Endodermal cell (in vitro differentiated cells): ENCODE data around the gene MOB2. TPM values are rescaled to one million over a fixed set of nuclear protein-coding genes. Genes with fewer than 3 reads are reported as not detected.

Source experiments
- DNase-seq: peaks from one replicate; pipeline ENCODE4 v3.0.0-alpha.2; 2017
- H3K27ac ChIP-seq: 2 replicates; pipeline ENCODE4 v1.5.1; 2013; ENCODE audit warnings: mild to moderate bottlenecking, low read depth, low read length, moderate library complexity
- H3K27me3 ChIP-seq: 2 replicates; pipeline ENCODE4 v1.6.1; 2013; ENCODE audit warnings: mild to moderate bottlenecking, low read length, moderate library complexity; ENCODE audit not compliant: insufficient read depth, control insufficient read depth, poor library complexity, severe bottlenecking
- H3K36me3 ChIP-seq: 2 replicates; pipeline ENCODE4 v1.7.0; 2013; ENCODE audit warnings: mild to moderate bottlenecking, low read length, moderate library complexity; ENCODE audit not compliant: control insufficient read depth, insufficient read depth
- H3K4me1 ChIP-seq: one replicate; pipeline ENCODE4 v1.7.0; 2013; ENCODE audit warnings: low read length; ENCODE audit not compliant: control insufficient read depth, insufficient read depth
- H3K4me3 ChIP-seq: 2 replicates; pipeline ENCODE4 v1.5.1; 2013; ENCODE audit warnings: mild to moderate bottlenecking, low read length, moderate library complexity
- H3K9ac ChIP-seq: 2 replicates; pipeline ENCODE4 v1.6.1; 2013; ENCODE audit warnings: mild to moderate bottlenecking, low read length, moderate library complexity; ENCODE audit not compliant: poor library complexity, severe bottlenecking; ENCODE audit errors: extremely low read depth
- H3K9me3 ChIP-seq: 2 replicates; pipeline ENCODE4 v1.6.1; 2013; ENCODE audit warnings: mild to moderate bottlenecking, low read length, moderate library complexity; ENCODE audit not compliant: control insufficient read depth
- H3K27ac Mint-ChIP-seq: 2 replicates; pipeline ENCODE4 v1.8.0; 2020; ENCODE audit warnings: mixed read lengths
- H3K27me3 Mint-ChIP-seq: 2 replicates; pipeline ENCODE4 v1.8.0; 2021; ENCODE audit warnings: mild to moderate bottlenecking, mixed read lengths; ENCODE audit not compliant: insufficient read depth
- H3K36me3 Mint-ChIP-seq: 2 replicates; pipeline ENCODE4 v1.8.0; 2020; ENCODE audit warnings: low read depth, mixed read lengths
- H3K4me1 Mint-ChIP-seq: 2 replicates; pipeline ENCODE4 v1.8.0; 2020; ENCODE audit warnings: mixed read lengths
- H3K4me3 Mint-ChIP-seq: 2 replicates; pipeline ENCODE4 v1.8.0; 2020; ENCODE audit warnings: mild to moderate bottlenecking, moderate library complexity, mixed read lengths
- H3K9me3 Mint-ChIP-seq: 2 replicates; pipeline ENCODE4 v1.8.0; 2020; ENCODE audit warnings: mild to moderate bottlenecking, mixed read lengths
- CTCF ChIP-seq: fragments of 200-600 bp; sonication (generic); conservative IDR thresholded peaks from 2 replicates; pipeline ENCODE4 v1.5.0; 2021; ENCODE audit warnings: antibody characterized with exemption, mild to moderate bottlenecking
- WGBS, 2 experiments: methylation state at CpG; one replicate each; pipeline versions ENCODE4 v1.1.5 to v1.1.7; 2013; ENCODE audit warnings: missing lambda C conversion rate in 2 of 2, mixed read lengths in 1 of 2; ENCODE audit not compliant: insufficient coverage in 1 of 2, insufficient read length in 1 of 2; 5-methylcytosine and 5-hydroxymethylcytosine counted together
- total RNA-seq, 2 donors: library from RNA; stranded (reverse); fragmentation: NEBNext Ultra II Directional in 1 of 2; extraction: Animal tissue kit (Norgen Biotek cat#: 25700) in 1 of 2; gene quantifications; 2 replicates in 1 of 2; 3 replicates in 1 of 2; pipeline ENCODE4 v1.2.1, GENCODE V29; 2021

Gene MOB2
- total RNA-seq, 2 donors from 2014 or later = 23.9 to 25.4 TPM

- Mint-ChIP-seq H3K4me1 (no peaks in the 10 kb centered on the region), H3K9me3 (no peaks in the 10 kb centered on the region), H3K4me3 (no peak overlapping the region), H3K27ac (no peak overlapping the region), H3K36me3 (no peaks in the 10 kb centered on the region), H3K27me3 (no peaks in the 10 kb centered on the region)
- no peaks in the 10 kb centered on the region for H3K27me3 ChIP-seq
- no peak for TF ChIP-seq CTCF
- DNase-seq = no peak
- H3K9me3 ChIP-seq = no peaks in the 10 kb centered on the region
- H3K36me3 ChIP-seq = no peaks in the 10 kb centered on the region
- no peak overlapping the region for H3K9ac ChIP-seq
- no peak overlapping the region for H3K27ac ChIP-seq
- 89 to 92% methylated on average over 16 to 19 of the region's 19 CpGs for WGBS, 2 experiments
- no peak overlapping the region for H3K4me3 ChIP-seq
- no peaks in the 10 kb centered on the region for H3K4me1 ChIP-seq
These were observed 48.2 kb downstream of the MOB2 start for GRCh38 chr11:1438261-1438966.

DNA sequence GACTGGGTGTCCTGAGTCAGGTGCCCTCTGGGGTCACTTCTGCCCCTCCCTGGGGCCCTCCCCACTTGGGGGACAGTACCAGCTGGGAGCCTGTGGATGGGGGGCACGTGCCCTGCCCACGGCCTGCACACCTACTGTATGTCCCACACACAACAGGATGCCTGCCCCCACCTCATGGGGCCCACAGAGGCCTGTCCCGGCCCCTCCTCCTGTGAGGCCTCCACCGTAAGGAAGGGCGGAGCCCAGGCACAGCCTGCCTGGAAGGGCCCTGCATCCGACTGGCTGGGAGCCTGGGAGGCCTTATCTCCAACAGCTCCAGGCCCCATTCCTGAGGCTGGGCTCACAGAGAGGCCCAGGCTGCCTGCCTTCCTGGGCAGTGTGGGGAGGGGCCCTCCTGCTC is 49.1 kb downstream of the MOB2 start:
- Mint-ChIP-seq H3K36me3 (no peaks in the 10 kb centered on the region), H3K4me1 (no peaks in the 10 kb centered on the region), H3K27me3 (no peaks in the 10 kb centered on the region), H3K9me3 (no peaks in the 10 kb centered on the region), H3K4me3 (no peak overlapping the region), H3K27ac (no peak overlapping the region)
- Histone ChIP-seq H3K36me3 (no peaks in the 10 kb centered on the region), H3K9ac (no peak overlapping the region), H3K27me3 (no peaks in the 10 kb centered on the region), H3K9me3 (no peaks in the 10 kb centered on the region), H3K4me3 (no peak overlapping the region), H3K4me1 (no peaks in the 10 kb centered on the region), H3K27ac (no peak overlapping the region)
- peak; percentile 70 for DNase-seq
- WGBS, 2 experiments = 72% methylated on average over 6 of the region's 6 CpGs; no CpG with 5 or more reads in 1 of the 2 experiments
- TF ChIP-seq CTCF = no peak

GRCh38 chr11:1436468-1437039 is 50.0 kb downstream of the MOB2 start:
- no peak overlapping the region for H3K4me3 Mint-ChIP-seq
- H3K27ac Mint-ChIP-seq = no peak overlapping the region
- no peak for TF ChIP-seq CTCF
- H3K36me3 Mint-ChIP-seq = no peaks in the 10 kb centered on the region
- WGBS, 2 experiments = 32 to 61% methylated on average over 5 to 13 of the region's 13 CpGs
- Histone ChIP-seq H3K9ac (no peak overlapping the region), H3K27ac (peak overlapping the region; percentile 6), H3K36me3 (no peaks in the 10 kb centered on the region), H3K4me1 (no peaks in the 10 kb centered on the region), H3K9me3 (no peaks in the 10 kb centered on the region), H3K27me3 (no peaks in the 10 kb centered on the region), H3K4me3 (no peak overlapping the region)
- no peaks in the 10 kb centered on the region for H3K27me3 Mint-ChIP-seq
- peak; percentile 74 for DNase-seq
- H3K9me3 Mint-ChIP-seq = no peaks in the 10 kb centered on the region
- no peaks in the 10 kb centered on the region for H3K4me1 Mint-ChIP-seq
